Activated CD4-positive, alpha-beta memory T cell treated with anti-CD3 and anti-CD28 coated beads for 36 hours (primary cell): ENCODE results near the gene PALM3. TPM values are rescaled to one million over a fixed set of nuclear protein-coding genes. Genes with fewer than 3 reads are reported as not detected.

Experiments used
- CTCF ChIA-PET: fragments of 350-600 bp; sonication (Branson Sonifier 250); formaldehyde crosslinking; loops from one replicate; lab custom pipeline; 2021; ENCODE audit warnings: antibody characterized with exemption, inconsistent platforms; lab: Charles Lee
- POLR2A ChIA-PET: fragments of 350-600 bp; sonication (Branson Sonifier 250); formaldehyde crosslinking; loops from one replicate; lab custom pipeline; 2021; ENCODE audit warnings: antibody characterized with exemption; lab: Charles Lee
- DNase-seq: peaks from one replicate; pipeline ENCODE4 v3.0.0-alpha.2; 2020
- H3K27ac Mint-ChIP-seq: one replicate; pipeline ENCODE4 v1.8.0; 2021; ENCODE audit warnings: mixed read lengths
- H3K27me3 Mint-ChIP-seq: one replicate; pipeline ENCODE4 v1.8.0; 2021; ENCODE audit warnings: mixed read lengths
- H3K36me3 Mint-ChIP-seq: one replicate; pipeline ENCODE4 v1.8.0; 2021; ENCODE audit warnings: mixed read lengths
- H3K4me1 Mint-ChIP-seq: one replicate; pipeline ENCODE4 v1.8.0; 2021; ENCODE audit warnings: low read depth, mixed read lengths
- H3K4me3 Mint-ChIP-seq: one replicate; pipeline ENCODE4 v1.8.0; 2021; ENCODE audit warnings: mild to moderate bottlenecking, mixed read lengths
- H3K9me3 Mint-ChIP-seq: one replicate; pipeline ENCODE4 v1.8.0; 2021; ENCODE audit warnings: mixed read lengths
- intact Hi-C: fragments of 100-400 bp; cut with micrococcal nuclease; formaldehyde crosslinking; loops from one replicate; pipeline ENCODE4 v1.15.1; 2023
- total RNA-seq, 2 experiments: library from RNA; stranded (reverse); gene quantifications; one replicate each; pipeline ENCODE4 v1.2.3, GENCODE V29; 2021

PALM3 gene
- total RNA-seq, 2 experiments from 2014 or later = not detected

DNA sequence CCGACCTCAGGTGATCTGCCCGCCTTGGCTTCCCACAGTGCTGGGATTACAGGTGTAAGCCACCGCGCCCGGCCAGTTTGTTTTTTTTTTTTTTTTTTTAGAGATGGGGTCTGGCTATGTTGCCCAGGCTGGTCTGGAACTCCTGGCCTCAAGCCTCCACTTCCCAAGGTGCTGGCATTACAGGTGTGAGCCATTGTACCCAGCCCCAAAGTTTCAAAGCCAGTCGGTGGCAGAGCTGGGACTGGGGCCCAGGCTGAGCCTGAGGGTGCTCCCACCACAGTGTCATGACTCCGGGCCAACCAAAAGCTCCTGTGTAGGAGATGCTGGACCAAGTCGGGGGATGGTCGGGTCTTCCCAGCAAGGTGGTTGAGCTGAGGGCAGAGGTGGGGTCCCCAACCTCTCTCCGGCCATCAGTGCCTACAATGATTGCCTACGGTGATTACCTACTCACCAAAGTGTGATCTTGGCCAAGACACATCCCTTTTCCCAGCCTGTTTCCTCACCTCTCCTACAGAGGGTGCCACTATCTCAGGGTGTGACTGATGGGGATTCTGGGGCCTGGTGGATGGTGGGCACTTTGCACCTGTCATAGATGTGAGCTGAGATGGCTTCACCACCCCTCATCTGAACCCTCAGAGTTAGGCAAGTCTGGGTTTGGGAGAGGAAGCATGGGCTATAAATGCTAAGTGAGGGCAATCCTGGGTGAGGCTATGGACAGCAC, 34.6 kb upstream of the PALM3 start:
- intact Hi-C loops = no loop called here
- CTCF ChIA-PET = interaction anchor here (1.8 kb wide), 1 partner anchor 40 kb away, joined by 6 read pairs; the partner anchor contains the start of gene ASF1B
- Mint-ChIP-seq H3K27ac (no peak overlapping the region), H3K27me3 (no peaks in the 10 kb centered on the region), H3K9me3 (peaks cover 16% of the 10 kb centered on the region), H3K4me1 (peaks cover 12% of the 10 kb centered on the region), H3K36me3 (peaks cover 28% of the 10 kb centered on the region), H3K4me3 (no peak overlapping the region)
- POLR2A ChIA-PET = no interaction called here
- no peak for DNase-seq

DNA sequence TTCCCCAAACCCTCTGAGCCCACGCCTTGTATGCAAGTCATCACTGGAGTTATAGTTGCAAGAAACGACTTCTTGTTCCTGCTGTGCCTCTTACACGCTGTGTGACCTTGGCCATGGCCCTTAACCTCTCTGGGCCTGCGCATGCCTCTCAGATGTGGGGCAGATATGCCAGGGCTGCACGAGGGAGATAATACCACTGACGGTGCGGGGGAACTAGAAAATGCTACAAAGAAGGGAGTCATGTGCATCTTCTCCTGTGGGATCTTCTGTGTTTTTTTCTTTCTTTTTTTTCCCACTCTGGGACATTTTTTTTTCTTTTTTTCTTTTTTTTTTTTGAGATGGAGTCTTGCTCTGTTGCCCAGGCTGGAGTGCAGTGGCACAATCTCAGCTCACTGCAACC, 33.0 kb upstream of the PALM3 start:
- H3K4me3 Mint-ChIP-seq = no peak overlapping the region
- POLR2A ChIA-PET = no interaction called here
- peaks cover 12% of the 10 kb centered on the region for H3K4me1 Mint-ChIP-seq
- H3K9me3 Mint-ChIP-seq = peaks cover 16% of the 10 kb centered on the region
- H3K36me3 Mint-ChIP-seq = peaks cover 24% of the 10 kb centered on the region
- no peak overlapping the region for H3K27ac Mint-ChIP-seq
- intact Hi-C loops = no loop called here
- CTCF ChIA-PET = interaction anchor here (0.7 to 1.1 kb wide), 2 partner anchors 19 to 42 kb away, joined by 3 read pairs; partner anchors contain the start of gene ASF1B
- DNase-seq = no peak
- no peaks in the 10 kb centered on the region for H3K27me3 Mint-ChIP-seq

DNA sequence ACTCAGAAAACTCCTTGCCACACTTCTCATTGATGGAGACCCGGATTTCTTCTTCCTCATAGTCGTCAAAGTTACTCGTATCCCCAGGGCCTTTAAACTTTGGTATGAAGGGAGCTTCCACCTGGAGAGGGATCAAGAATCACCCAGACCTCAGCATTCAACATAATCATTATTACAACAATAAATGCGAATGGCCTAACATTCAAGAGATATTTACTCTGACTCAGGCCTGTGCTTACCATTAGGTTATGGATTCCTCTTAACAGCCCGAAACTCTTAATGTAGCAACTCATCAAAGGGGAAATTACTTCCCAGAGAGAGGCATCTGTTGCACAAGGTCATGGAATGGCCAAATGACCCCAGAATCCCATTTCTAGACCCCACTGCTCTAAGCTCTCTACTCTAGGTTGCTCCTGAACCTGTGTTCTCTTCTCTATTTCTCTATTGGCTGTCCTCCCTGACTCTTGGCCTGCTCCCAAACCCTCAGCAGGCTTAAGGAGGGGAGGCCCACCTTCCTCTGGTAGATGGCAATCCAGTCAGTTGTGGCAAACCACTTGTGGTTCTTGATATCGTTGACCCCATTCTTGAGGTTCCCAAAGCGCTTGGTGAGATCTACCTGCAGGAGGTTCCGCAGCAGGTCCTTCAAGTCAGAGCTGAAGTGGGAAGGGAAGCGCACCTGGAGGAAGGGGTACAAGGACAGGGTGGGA, 31.4 kb upstream of the PALM3 start:
- Mint-ChIP-seq H3K27ac (no peak overlapping the region), H3K4me3 (peak overlapping the region; percentile 41), H3K9me3 (peaks cover 16% of the 10 kb centered on the region), H3K4me1 (peaks cover 18% of the 10 kb centered on the region), H3K36me3 (peaks cover 35% of the 10 kb centered on the region), H3K27me3 (no peaks in the 10 kb centered on the region)
- ChIA-PET POLR2A (interaction anchor here (0.7 to 1.1 kb wide), 2 partner anchors 12 to 1009 kb away, joined by 3 read pairs; no protein-coding TSS in a partner anchor), CTCF (no interaction called here)
- intact Hi-C loops = no loop called here
- no peak for DNase-seq

DNA sequence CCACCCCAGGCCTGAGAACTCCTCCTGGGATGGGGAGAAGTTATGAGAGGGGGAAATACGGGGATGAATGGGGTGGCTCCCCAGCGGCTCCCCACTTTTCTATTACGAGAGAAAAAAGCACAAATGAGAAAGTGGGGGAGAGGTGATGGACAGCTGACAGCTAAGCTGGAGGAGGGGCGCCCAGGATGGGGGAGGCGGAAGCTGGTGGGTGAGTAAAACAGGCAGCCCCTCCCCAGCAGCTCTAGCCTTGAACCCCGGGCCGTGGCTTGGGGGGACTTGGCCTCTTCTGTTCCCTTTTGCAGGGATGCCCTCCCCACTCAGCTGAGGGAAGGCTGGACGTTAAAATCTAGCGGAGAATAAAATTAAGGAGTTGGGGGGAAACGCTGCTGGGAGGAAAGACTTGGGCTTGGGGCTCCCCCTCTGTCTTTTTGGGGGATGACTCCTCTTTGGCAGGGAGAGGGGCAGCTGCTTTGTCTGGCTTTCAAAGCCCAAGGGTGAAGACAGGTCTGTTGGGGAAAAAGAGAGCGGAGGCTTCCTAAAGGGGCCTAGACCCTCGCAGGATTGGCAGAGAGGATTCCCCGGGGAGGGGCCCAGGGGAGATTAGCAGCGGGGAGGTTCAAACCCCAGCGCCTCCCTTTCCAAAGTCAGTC, 30.1 kb upstream of the PALM3 start:
- Mint-ChIP-seq H3K27ac (peak overlapping the region; percentile 95), H3K4me3 (peak overlapping the region; percentile 89), H3K9me3 (peaks cover 16% of the 10 kb centered on the region), H3K4me1 (peaks cover 22% of the 10 kb centered on the region), H3K36me3 (peaks cover 34% of the 10 kb centered on the region), H3K27me3 (no peaks in the 10 kb centered on the region)
- intact Hi-C loops = loop anchor here (1.0 kb wide), 2 partner anchors 25 to 44 kb away; partner anchors contain the start of genes ASF1B and PRKACA
- POLR2A ChIA-PET = interaction anchor here (1.5 to 1.8 kb wide), 2 partner anchors 11 to 45 kb away, joined by 5 read pairs; partner anchors contain the start of gene ASF1B
- CTCF ChIA-PET = interaction anchor here (0.6 to 1.6 kb wide), 6 partner anchors 19 to 341 kb away, joined by 3 to 5 read pairs (median 3); partner anchors contain the start of genes MISP3 and PKN1
- DNase-seq = peak; percentile 68

DNA sequence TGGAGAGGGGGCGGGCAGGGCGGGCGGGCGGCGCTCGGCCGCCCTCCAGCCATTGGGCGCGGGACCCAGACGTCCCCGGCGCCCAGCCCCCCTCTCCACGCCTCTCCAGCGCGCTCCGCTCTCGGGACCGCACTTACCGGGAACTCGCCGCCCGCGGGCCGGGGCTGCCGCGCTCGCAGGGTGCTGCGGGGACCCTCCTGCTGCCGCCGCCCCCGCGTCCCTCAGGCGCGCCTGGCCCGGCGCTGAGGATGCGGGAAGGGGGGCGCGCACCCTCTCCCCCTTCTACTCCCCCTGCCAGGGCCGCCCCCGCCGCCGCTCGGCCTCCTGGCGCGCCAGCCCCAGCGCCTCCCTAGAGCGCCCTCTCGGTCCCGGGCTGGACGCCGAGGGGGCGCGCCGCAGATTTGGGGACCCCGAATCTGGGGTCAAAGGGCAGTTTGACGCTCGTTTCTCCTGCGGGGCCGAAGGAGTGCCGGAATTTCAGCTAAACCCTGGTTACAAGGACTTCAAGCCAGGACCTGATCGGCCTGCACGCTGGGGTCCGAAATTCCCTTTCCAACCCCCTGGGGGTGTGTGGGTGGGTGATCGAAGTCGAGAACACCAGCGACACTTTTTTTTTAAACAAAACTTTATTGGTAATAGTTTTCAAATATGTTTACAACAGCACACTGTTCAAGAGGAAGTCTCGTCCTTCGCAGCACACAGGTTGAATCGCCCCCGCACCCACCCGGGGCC, 29.4 kb upstream of the PALM3 start:
- Mint-ChIP-seq H3K27me3 (no peaks in the 10 kb centered on the region), H3K4me3 (peak overlapping the region; percentile 89), H3K27ac (peak overlapping the region; percentile 95), H3K9me3 (peaks cover 16% of the 10 kb centered on the region), H3K4me1 (peaks cover 22% of the 10 kb centered on the region), H3K36me3 (peaks cover 30% of the 10 kb centered on the region)
- peak; percentile 83 for DNase-seq
- CTCF ChIA-PET = interaction anchor here (0.6 to 1.6 kb wide), 5 partner anchors 18 to 341 kb away, joined by 3 to 5 read pairs (median 3); partner anchors contain the start of genes MISP3 and PKN1
- POLR2A ChIA-PET = interaction anchor here (1.5 to 1.8 kb wide), 2 partner anchors 10 to 45 kb away, joined by 5 read pairs; partner anchors contain the start of gene ASF1B
- intact Hi-C loops = loop anchor here (1.0 kb wide), 2 partner anchors 26 to 45 kb away; partner anchors contain the start of genes ASF1B and PRKACA

DNA sequence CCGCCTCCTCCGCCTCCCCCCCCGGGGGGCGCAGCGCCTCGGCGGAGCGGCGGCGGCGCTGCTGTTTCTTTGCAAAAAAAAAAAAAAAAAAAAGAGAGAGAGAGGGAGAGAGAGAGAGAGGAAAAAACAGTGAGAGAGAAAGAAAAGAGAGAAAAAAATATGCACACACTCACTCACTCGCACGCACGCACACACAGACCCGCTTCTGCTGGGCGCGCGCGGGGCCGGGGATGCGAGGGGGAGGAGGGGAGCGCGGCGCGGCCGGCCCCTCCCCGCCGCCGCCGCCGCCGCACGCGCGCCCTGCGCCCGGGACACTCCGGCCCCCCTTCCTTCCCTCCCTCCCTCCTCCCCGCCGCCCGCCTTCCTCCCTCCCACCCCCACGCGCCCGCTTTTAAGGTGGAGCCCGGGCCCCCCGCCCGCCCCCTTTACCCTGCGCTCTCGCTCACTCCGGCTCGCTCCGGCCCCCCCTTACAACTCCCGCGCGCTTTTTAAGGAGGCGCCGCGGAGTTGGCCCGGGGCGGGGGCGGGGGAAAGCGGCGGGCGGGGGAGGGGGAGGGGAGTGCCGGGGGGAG, 28.7 kb upstream of the PALM3 start, which contains the start of gene SAMD1:
Gene SAMD1 (minus strand): TSS at position 243 of the 572 bp plus-strand sequence.
- peak within 1 kb of the TSS; percentile 89 for H3K4me3 Mint-ChIP-seq
- intact Hi-C loops = loop anchor here (1.0 kb wide), 3 partner anchors 9 to 46 kb away; partner anchors contain the start of genes ASF1B and PRKACA

DNA sequence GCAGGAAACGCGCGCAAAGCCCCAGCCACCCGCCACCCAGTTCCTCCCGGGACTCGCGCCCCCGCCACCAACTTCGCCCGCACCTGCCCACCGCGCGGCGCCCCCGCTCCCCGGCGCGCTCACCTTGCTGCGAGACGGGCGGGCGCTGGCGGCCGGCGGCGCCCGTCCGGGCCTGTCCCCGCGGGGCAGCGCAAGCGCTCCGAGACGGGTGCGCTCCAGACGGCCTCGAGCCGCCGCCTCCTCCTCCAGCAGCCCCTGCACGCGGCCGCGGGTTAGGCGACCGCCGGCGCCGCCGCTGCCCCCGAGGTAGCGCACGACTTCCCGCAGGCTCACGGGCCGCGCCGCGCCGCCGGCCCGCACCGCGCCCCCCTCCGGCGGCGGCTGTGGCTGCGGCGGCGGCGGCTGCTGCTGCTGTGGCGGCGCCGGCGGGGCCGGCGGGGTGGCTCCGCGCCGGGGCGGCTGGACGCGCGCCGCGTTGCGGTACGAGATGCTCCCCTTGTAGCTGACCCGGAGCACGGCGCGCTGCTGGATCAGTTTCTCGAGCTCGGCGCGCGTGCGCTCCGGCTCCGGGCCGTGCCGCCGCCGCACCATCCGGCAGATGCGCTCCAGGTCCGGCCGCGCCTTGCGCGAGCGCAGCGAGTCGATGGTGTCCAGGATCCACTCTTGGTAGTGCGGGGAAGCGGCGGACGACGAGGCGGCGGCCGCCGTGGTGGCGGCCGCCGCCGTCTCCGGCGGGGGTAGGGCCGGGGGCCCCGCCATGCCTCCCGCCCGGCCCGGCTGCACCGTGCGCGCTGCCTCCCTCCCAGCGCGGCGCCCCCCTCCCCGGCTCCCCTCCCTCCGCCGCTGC, 28.0 kb upstream of the PALM3 start:
- Mint-ChIP-seq H3K9me3 (peaks cover 16% of the 10 kb centered on the region), H3K4me3 (peak overlapping the region; percentile 79), H3K27me3 (no peaks in the 10 kb centered on the region), H3K36me3 (peaks cover 30% of the 10 kb centered on the region), H3K4me1 (peaks cover 22% of the 10 kb centered on the region), H3K27ac (peak overlapping the region; percentile 77)
- ChIA-PET POLR2A (interaction anchor here (0.6 kb wide), 1 partner anchor 238 kb away, joined by 3 read pairs; no protein-coding TSS in a partner anchor), CTCF (interaction anchor here (0.6 to 1.1 kb wide), 7 partner anchors 8 to 1125 kb away, joined by 3 to 4 read pairs (median 4); partner anchors contain the start of gene ASF1B)
- peak; percentile 62 for DNase-seq
- intact Hi-C loops = loop anchor here (1.0 to 10.0 kb wide), 2 partner anchors 9 to 315 kb away; partner anchors contain the start of gene C19orf53

More for the DNA sequence above, 28.7 kb upstream of the PALM3 start, which contains the start of gene SAMD1:
- peaks cover 16% of the 10 kb centered on the region for H3K9me3 Mint-ChIP-seq
- ChIA-PET CTCF (interaction anchor here (1.0 to 1.6 kb wide), 5 partner anchors 9 to 209 kb away, joined by 3 to 4 read pairs (median 4); partner anchors contain the start of genes ASF1B and MISP3), POLR2A (interaction anchor here (1.5 to 1.8 kb wide), 2 partner anchors 10 to 46 kb away, joined by 5 read pairs; partner anchors contain the start of gene ASF1B)
- peak within 1 kb of the TSS; percentile 95 for H3K27ac Mint-ChIP-seq
- peaks cover 22% of the 10 kb centered on the region for H3K4me1 Mint-ChIP-seq
- H3K27me3 Mint-ChIP-seq = no peaks in the 10 kb centered on the region
- DNase-seq = peak; percentile 88
- H3K36me3 Mint-ChIP-seq = peaks cover 30% of the 10 kb centered on the region

DNA sequence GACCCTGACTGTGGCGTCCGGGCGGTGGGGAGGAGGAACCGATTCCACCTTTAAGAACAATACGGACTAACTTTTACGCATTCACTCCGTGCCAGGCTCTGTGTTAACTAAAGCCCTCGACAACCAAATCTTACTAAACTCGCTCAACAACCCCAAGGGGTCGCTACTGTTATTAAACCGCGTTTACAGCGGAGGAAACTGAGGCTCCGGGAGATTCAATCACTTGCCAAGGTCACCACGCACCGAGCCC, 27.5 kb upstream of the PALM3 start:
- Mint-ChIP-seq H3K4me1 (peaks cover 18% of the 10 kb centered on the region), H3K27ac (peak overlapping the region; percentile 77), H3K4me3 (peak overlapping the region; percentile 79), H3K36me3 (peaks cover 30% of the 10 kb centered on the region), H3K9me3 (peaks cover 16% of the 10 kb centered on the region), H3K27me3 (no peaks in the 10 kb centered on the region)
- intact Hi-C loops = loop anchor here (10.0 kb wide), 1 partner anchor 315 kb away; the partner anchor contains the start of gene C19orf53
- CTCF ChIA-PET = interaction anchor here (1.1 kb wide), 2 partner anchors 25 to 1124 kb away, joined by 4 read pairs; no protein-coding TSS in a partner anchor
- POLR2A ChIA-PET = interaction anchor here (0.6 kb wide), 1 partner anchor 238 kb away, joined by 3 read pairs; no protein-coding TSS in a partner anchor
- no peak for DNase-seq

DNA sequence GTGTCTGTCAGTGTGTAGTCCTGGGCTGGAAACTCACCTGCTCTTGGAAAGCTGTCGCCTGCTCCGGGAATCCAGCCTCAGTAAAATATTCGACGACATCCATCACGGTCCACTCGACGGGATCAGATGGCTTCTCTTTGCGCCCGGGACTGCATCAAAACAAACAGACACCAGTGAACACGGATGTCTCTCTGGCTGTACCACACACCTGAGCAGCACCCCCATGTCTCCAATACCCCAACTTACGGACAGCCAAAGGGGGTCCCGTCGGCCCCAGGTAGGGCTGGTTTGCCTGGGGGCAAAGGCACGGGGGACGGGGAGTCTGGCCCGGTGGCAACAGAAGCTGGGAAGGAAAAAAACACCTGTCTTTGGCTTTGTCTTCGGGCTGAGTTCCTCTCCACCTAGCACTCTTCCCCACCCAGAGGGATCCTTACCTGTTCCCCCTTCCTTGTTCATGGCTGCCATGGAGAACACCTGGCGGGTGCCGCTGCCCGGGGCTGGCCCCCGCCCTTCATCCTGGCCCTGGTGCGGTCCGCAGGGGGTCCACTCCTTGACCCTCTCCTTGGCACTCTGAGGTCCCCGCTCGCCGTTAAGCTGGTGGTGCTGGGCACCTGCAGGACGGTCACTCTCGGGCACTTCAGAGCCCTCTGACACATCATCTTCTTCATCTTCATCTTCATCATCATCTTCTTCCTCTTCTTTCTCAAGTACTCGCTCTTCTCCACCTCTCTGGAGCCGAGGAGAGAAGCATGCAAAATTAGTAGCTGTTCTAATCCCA, 26.9 kb upstream of the PALM3 start:
- Mint-ChIP-seq H3K27me3 (no peaks in the 10 kb centered on the region), H3K9me3 (peaks cover 15% of the 10 kb centered on the region), H3K36me3 (peaks cover 30% of the 10 kb centered on the region), H3K4me1 (peaks cover 18% of the 10 kb centered on the region), H3K4me3 (peak overlapping the region; percentile 79), H3K27ac (peak overlapping the region; percentile 77)
- ChIA-PET CTCF (interaction anchor here (1.1 to 1.6 kb wide), 4 partner anchors 10 to 1124 kb away, joined by 3 to 4 read pairs (median 4); partner anchors contain the start of gene MISP3), POLR2A (interaction anchor here (0.6 to 1.5 kb wide), 2 partner anchors 83 to 237 kb away, joined by 3 read pairs; partner anchors contain the start of gene RFX1)
- no peak for DNase-seq
- intact Hi-C loops = loop anchor here (10.0 kb wide), 1 partner anchor 314 kb away; the partner anchor contains the start of gene C19orf53
